KMS-11 (cell line): Measurements from ENCODE around the gene SLC17A9.

ENCODE experiments used
- H2AFZ ChIP-seq: fragments of 200-600 bp; sonication (generic); 2 replicates; pipeline ENCODE4 v1.6.1; 2016; ENCODE audit warnings: antibody characterized with exemption, mixed run types, low read depth
- H3K27ac ChIP-seq: fragments of 200-600 bp; sonication (generic); 2 replicates; pipeline ENCODE4 v1.6.1; 2016; ENCODE audit warnings: mild to moderate bottlenecking, mixed run types
- H3K27me3 ChIP-seq: fragments of 200-600 bp; sonication (generic); 2 replicates; pipeline ENCODE4 v1.6.1; 2017; ENCODE audit warnings: mild to moderate bottlenecking, low read depth, mixed run types, moderate library complexity; ENCODE audit not compliant: insufficient read depth
- H3K36me3 ChIP-seq: fragments of 200-600 bp; sonication (generic); 2 replicates; pipeline ENCODE4 v1.6.1; 2017; ENCODE audit warnings: mild to moderate bottlenecking, mixed run types; ENCODE audit not compliant: insufficient read depth
- H3K4me1 ChIP-seq: fragments of 200-600 bp; sonication (generic); 2 replicates; pipeline ENCODE4 v1.6.1; 2016; ENCODE audit warnings: mild to moderate bottlenecking, low read depth, mixed run types; ENCODE audit not compliant: poor library complexity, severe bottlenecking
- H3K4me2 ChIP-seq: fragments of 200-600 bp; sonication (generic); 2 replicates; pipeline ENCODE4 v1.7.0; 2016; ENCODE audit warnings: mild to moderate bottlenecking, mixed run types
- H3K4me3 ChIP-seq: fragments of 200-600 bp; sonication (generic); IDR thresholded peaks from 2 replicates; pipeline ENCODE4 v1.6.1; 2017; ENCODE audit warnings: low read depth, low read length, mixed read lengths; ENCODE audit not compliant: insufficient read depth
- H3K79me2 ChIP-seq: fragments of 200-600 bp; sonication (generic); 2 replicates; pipeline ENCODE4 v1.6.1; 2016; ENCODE audit warnings: low read depth, mixed run types; ENCODE audit not compliant: insufficient read depth
- H3K9ac ChIP-seq: fragments of 200-600 bp; sonication (generic); 2 replicates; pipeline ENCODE4 v1.6.1; 2016; ENCODE audit warnings: mild to moderate bottlenecking, mixed run types
- H4K20me1 ChIP-seq: fragments of 200-600 bp; sonication (generic); 2 replicates; pipeline ENCODE4 v1.6.1; 2016; ENCODE audit warnings: mild to moderate bottlenecking, mixed run types; ENCODE audit not compliant: insufficient read depth
- TF ChIP-seq, protein P1 (sequence below): fragments of 200-600 bp; sonication (generic); conservative IDR thresholded peaks from 2 replicates; pipeline ENCODE4 v1.6.1; 2017; ENCODE audit warnings: low read depth, mild to moderate bottlenecking, antibody characterized with exemption, low read length, moderate library complexity, mixed read lengths

Gene SLC17A9

DNA sequence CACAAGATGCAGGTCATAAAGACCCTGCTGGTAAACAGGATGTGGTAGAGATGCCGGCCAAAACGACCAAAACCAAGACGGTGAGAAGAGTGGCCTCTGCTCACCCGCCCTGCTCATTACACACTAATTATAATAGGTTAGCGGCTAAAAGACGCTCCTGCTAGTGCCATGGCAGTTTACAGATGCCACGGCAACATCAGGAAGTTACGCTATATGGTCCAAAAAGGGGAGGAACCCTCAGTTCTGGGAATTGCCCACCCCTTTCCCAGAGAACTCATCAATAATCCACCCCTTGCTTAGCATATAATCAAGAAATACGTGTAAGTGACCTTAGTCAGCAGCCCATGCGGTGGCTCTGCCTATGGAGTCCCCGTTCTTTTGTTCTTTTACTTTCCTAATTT, 36.7 kb downstream of the SLC17A9 start:
- no peak overlapping the region for H3K27ac ChIP-seq
- no peaks in the 10 kb centered on the region for H3K79me2 ChIP-seq
- no peaks in the 10 kb centered on the region for H3K36me3 ChIP-seq
- no peaks in the 10 kb centered on the region for H4K20me1 ChIP-seq
- H3K4me1 ChIP-seq = peaks cover 19% of the 10 kb centered on the region
- H3K4me3 ChIP-seq = no peak overlapping the region
- TF ChIP-seq, protein P1, sequence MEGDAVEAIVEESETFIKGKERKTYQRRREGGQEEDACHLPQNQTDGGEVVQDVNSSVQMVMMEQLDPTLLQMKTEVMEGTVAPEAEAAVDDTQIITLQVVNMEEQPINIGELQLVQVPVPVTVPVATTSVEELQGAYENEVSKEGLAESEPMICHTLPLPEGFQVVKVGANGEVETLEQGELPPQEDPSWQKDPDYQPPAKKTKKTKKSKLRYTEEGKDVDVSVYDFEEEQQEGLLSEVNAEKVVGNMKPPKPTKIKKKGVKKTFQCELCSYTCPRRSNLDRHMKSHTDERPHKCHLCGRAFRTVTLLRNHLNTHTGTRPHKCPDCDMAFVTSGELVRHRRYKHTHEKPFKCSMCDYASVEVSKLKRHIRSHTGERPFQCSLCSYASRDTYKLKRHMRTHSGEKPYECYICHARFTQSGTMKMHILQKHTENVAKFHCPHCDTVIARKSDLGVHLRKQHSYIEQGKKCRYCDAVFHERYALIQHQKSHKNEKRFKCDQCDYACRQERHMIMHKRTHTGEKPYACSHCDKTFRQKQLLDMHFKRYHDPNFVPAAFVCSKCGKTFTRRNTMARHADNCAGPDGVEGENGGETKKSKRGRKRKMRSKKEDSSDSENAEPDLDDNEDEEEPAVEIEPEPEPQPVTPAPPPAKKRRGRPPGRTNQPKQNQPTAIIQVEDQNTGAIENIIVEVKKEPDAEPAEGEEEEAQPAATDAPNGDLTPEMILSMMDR = no peak
- peak overlapping the region; percentile 38; the same call in 1 of the 2 replicates for H2AFZ ChIP-seq
- H3K27me3 ChIP-seq = peaks cover 86% of the 10 kb centered on the region
- H3K4me2 ChIP-seq = peak overlapping the region; percentile 44
- H3K9ac ChIP-seq = no peak overlapping the region

DNA sequence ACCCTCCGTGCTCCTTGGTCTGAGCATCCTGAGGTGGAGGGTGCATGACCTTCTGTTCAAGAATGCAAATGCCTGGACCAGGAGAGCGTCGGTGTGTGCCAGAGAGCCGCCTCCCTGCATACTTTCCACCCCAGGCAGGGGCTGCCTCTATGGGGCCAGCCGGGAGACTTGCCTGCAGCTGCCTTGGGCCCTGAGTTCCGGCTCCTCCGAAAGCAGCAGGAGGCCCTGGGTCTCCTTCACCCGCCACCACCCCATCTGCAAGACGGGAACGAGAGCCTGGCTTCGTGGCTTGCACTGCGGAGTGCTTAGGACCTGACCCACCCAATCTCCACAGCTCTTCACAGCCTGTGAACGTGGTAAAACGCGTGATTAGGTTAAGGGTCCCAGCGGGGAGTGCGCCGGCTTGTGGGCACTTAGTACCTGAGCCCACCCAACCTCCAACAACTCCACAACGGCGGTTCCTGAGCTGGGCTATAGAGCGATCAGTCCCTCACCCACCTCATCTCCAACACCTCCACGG, 37.9 kb downstream of the SLC17A9 start:
- no peaks in the 10 kb centered on the region for H3K36me3 ChIP-seq
- H2AFZ ChIP-seq = no peak overlapping the region
- TF ChIP-seq, protein P1 = no peak
- H3K79me2 ChIP-seq = no peaks in the 10 kb centered on the region
- no peaks in the 10 kb centered on the region for H4K20me1 ChIP-seq
- no peak overlapping the region for H3K9ac ChIP-seq
- no peak overlapping the region for H3K27ac ChIP-seq
- peaks cover 9% of the 10 kb centered on the region for H3K4me1 ChIP-seq
- no peak overlapping the region for H3K4me2 ChIP-seq
- H3K27me3 ChIP-seq = peaks cover 89% of the 10 kb centered on the region
- no peak overlapping the region for H3K4me3 ChIP-seq

DNA sequence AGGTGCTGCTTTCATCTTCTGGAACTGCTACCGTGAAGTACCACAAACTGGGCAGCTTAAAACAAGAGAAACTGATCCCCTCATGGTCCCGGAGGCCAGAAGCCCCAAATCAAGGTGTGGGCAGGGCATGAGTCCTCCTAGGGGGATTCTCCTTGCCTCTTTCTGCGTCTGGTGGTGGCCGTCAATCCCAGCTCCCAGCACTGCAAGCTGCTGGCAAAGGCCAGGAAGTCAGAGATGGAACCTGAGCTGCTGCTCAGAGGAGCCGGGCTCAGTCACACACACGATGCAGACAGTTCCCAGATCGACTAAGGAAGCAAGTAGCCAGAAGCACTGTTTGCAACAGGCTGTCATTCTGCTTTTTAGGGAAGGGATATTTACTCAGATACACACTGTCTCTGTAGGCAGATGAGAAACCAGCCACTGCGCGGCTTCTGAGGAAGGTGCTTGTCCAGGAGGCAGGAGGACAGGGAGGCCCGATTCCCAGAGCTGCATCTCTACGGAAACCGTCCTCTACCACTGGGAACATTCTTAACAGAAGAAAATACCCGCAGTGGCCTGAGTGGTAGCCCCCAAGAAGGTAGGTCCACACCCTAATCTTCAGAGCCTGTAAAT, 38.8 kb downstream of the SLC17A9 start:
- peaks cover 91% of the 10 kb centered on the region for H3K27me3 ChIP-seq
- H4K20me1 ChIP-seq = no peaks in the 10 kb centered on the region
- H3K79me2 ChIP-seq = no peaks in the 10 kb centered on the region

DNA sequence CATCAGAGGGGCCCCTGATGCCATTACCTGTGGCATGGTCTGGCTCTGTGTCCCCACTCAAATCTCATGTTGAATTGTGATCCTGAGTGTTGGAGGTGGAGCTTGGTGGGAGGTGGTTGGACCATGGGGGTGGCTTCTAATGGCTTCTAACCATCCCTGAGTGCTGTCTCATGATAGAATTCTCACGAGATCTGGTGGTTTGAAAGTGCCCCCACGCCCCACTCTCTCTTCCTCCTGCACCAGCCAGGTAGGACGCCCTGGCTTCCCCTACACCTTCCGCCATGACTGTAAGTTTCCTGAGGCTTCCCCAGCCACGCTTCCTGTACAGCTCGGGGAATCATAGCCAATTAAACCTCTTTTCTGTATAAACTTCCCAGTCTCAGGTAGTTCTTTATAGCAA, 39.4 kb downstream of the SLC17A9 start:
- Histone ChIP-seq H2AFZ (no peak overlapping the region), H3K9ac (no peak overlapping the region), H3K27me3 (peaks cover 94% of the 10 kb centered on the region), H3K79me2 (no peaks in the 10 kb centered on the region), H3K4me3 (no peak overlapping the region), H3K4me1 (peaks cover 8% of the 10 kb centered on the region), H3K27ac (no peak overlapping the region), H3K4me2 (no peak overlapping the region), H4K20me1 (no peaks in the 10 kb centered on the region), H3K36me3 (no peaks in the 10 kb centered on the region)
- TF ChIP-seq, protein P1 = no peak

More for the DNA sequence above, 38.8 kb downstream of the SLC17A9 start:
- Histone ChIP-seq H3K4me1 (peaks cover 8% of the 10 kb centered on the region), H3K4me3 (no peak overlapping the region), H3K4me2 (no peak overlapping the region), H2AFZ (no peak overlapping the region), H3K36me3 (no peaks in the 10 kb centered on the region), H3K9ac (no peak overlapping the region), H3K27ac (no peak overlapping the region)
- TF ChIP-seq, protein P1 = no peak
